Hindlimb muscle (tissue), 1 donor: ENCODE results near the gene RIC1. TPM values are rescaled to one million over a fixed set of nuclear protein-coding genes. Genes with fewer than 3 reads are reported as not detected.
"Not testable (repeated sequence)": the region's sequence is repeated elsewhere in the genome, so short reads cannot be mapped to it uniquely, and the experiment has no call there.

Experiments used
- DNase-seq: peaks from one replicate; pipeline ENCODE4 v3.0.0-alpha.2; 2013
- polyA plus RNA-seq: library from polyadenylated mRNA; unstranded; fragments of 120-200 nt; gene quantifications from one replicate; pipeline ENCODE4 v1.2.1, GENCODE V29; 2013; ENCODE audit not compliant: insufficient read length

The RIC1 gene, protein sequence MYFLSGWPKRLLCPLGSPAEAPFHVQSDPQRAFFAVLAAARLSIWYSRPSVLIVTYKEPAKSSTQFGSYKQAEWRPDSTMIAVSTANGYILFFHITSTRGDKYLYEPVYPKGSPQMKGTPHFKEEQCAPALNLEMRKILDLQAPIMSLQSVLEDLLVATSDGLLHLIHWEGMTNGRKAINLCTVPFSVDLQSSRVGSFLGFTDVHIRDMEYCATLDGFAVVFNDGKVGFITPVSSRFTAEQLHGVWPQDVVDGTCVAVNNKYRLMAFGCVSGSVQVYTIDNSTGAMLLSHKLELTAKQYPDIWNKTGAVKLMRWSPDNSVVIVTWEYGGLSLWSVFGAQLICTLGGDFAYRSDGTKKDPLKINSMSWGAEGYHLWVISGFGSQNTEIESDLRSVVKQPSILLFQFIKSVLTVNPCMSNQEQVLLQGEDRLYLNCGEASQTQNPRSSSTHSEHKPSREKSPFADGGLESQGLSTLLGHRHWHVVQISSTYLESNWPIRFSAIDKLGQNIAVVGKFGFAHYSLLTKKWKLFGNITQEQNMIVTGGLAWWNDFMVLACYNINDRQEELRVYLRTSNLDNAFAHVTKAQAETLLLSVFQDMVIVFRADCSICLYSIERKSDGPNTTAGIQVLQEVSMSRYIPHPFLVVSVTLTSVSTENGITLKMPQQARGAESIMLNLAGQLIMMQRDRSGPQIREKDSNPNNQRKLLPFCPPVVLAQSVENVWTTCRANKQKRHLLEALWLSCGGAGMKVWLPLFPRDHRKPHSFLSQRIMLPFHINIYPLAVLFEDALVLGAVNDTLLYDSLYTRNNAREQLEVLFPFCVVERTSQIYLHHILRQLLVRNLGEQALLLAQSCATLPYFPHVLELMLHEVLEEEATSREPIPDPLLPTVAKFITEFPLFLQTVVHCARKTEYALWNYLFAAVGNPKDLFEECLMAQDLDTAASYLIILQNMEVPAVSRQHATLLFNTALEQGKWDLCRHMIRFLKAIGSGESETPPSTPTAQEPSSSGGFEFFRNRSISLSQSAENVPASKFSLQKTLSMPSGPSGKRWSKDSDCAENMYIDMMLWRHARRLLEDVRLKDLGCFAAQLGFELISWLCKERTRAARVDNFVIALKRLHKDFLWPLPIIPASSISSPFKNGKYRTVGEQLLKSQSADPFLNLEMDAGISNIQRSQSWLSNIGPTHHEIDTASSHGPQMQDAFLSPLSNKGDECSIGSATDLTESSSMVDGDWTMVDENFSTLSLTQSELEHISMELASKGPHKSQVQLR (N-terminal part only)
- 15.2 TPM for polyA plus RNA-seq

DNA sequence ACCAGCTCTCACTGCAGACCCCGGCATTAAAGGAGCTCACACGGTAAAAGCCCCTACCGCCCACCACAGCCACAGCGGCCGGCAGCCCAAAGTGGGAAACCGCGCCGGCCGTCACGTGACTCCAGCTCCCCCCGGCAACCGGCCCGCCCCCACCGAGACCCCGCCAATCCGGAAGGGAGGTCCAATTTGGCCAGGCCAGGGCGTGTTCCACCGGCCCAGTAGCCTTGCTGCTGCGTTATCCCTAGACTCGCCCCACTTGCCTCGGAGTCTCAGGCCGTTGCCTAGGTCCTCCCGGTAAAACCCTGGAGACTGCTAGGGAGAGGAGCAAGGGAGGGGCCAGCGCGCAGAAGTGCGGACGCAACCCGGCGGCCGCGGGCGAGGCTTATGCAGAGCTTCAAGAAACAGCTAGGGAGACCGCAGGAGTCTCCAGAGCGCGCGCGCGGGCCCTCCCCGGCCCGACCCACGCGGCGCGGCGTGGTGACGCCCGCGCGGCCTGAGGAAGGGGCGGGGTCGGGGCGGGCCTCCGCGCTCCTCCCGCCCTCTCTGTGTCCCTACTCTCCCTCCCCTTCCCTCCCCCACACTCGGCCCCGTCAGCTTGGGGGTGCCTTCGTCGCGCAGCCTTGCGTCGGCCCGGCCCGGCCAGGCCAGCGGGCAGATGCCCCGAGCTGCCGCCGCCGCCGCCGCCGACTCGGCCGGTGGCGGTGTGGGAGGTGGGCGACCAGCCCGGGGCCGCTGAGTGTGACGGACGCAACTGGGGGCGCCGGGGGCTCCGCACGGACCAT, at the start of gene RIC1:
TSS of gene RIC1 (plus strand) at position 578 of the 782 bp plus-strand sequence. CDS start at position 781, 203 bp downstream.
- peak; percentile 96 for DNase-seq

DNA sequence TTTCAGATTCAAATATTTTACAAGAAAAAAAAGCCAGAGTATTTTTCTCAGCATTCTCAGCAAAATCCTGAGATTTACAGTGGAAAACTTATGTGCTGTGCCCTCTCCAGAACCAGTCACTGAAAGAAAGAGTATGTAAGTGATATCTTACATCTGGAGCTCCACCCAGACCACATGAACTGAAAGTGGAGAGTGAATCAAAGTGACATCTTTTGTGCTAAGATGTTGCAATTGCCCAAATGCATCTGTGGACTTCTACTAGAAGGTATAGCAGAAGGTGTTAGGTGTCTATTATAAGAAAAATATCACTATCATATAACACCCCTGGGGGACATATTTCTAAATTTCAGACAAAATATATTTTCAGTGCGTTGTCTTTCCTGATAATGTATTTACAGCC, 49.0 kb upstream of the RIC1 start:
- no peak for DNase-seq

DNA sequence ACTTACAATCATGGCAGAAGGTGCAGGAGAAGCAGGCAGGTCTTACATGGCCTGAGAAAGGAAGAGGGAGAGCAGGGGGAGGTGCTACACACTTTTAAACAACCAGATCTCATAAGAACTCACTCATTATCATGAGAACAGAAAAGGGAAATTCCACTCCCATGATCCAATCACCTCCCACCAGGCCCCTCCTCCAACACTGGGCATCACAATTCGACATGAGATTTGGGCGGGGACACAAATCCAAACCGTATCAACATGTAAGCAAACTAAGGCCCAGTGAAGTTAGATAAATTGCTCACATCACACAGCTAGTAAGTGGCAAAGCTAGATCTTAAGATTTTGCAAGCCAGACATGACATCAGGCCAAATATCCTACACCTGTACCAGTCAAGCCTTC, 48.3 kb upstream of the RIC1 start:
- DNase-seq: no peak

DNA sequence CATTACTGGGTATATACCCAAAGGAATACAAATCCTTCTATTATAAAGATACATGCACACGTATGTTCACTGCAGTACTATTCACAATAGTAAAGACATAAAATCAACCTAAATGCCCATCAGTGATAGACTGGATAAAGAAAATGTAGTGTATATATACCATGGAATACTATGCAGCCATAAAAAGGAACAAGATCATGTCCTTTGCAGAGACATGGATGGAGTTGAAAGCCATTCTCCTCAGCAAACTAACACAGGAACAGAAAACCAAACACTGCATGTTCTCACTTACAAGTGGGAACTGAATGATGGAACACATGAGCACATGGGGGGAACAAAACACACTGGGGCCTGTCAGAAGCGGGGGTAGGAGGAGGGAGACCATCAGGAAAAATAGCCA, 47.2 kb upstream of the RIC1 start:
- DNase-seq: not testable (repeated sequence)

DNA sequence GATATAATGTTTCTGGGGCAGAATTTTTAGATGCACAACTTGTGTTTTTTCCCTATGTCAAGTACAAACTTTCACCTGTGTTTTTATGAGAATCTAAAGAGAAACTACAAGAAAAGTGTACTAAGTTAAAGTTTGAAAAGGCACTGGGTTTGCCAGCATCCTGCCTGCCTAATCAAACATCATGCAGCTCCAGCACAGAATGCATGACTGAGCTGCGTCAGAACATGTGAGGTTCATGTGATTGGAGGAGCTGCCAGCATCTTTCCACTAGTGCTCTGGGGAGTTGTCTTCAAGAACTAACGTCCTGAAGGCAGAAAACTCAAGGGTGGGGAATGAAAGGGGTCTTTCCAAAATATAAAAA, 46.1 kb upstream of the RIC1 start:
- peak; percentile 30 for DNase-seq

DNA sequence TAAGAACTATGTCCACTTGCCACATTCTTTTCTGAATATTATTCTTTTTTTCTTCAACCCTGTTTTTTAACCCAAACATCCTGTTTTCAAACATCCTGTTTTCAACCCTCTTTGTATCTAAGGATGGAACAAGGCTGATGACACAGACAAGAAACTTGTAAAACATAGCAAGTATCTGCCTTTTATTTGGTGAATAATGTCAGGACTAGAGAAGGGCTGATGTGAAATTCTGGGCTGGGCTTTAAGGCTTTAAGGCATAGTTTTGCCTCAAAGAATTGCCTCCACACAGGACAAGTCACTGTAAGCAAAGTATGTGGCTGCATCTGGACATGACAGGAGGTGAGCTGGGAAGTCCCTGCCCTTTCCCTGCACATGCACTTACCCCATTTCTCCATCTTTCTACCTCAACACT, 42.5 kb upstream of the RIC1 start:
- DNase-seq: no peak

DNA sequence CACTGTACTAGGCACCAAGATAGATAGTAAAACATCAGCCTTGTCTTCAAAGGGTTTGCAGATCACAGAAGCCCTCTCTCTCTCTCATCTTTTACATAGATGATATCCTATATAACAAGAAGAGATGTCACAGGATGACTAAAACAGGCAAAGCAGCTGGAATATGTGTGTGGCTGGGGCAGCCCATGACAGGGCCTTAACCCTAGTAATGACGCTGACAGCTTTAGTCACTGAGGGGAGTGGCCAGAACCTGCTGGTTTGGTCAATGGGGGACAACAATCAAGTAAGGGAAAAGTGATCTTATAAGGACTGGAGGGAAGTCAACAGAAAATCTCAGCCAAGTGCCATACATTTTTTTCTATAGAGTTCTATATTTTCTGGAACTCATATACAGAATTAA, 41.9 kb upstream of the RIC1 start:
- DNase-seq: no peak

DNA sequence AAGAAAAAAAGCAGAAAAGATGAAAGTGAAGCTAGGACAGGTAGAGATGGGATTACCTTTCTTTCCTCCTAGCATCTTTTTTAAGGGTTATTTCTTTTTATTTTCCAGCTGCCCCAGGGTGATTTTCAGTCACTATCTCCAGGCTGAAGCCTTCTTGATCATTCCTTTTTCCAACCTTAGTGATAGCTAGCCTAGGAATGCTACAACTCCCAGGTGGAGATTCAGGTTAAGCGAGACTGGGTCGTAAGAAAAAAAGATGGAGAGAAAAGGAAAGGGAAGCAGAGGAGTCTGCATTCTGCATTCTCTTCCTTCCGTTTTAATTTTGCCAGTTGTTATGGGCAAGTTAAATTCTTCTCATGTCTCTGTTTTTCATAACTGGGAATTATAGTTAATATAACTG, 36.7 kb upstream of the RIC1 start:
- DNase-seq: no peak

DNA sequence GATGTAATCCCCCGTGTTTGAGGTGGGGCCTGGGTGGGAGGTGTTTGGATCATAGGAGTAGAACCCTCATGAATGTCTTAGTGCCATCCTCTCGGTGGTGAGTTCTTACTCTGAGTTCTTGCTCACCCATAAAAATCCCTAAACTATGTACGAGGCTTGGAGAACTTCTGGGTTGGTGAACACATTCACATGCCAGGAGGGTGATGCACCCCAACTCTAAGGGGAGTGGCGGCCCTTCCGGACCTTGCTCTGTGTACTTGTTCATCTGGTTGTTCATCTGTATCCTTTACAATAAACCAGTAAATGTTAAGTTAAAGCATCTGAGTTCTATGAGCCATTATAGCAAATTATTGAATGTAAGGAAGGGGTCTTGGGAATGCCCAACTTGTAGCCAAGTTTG, 36.0 kb upstream of the RIC1 start:
- DNase-seq: no peak

DNA sequence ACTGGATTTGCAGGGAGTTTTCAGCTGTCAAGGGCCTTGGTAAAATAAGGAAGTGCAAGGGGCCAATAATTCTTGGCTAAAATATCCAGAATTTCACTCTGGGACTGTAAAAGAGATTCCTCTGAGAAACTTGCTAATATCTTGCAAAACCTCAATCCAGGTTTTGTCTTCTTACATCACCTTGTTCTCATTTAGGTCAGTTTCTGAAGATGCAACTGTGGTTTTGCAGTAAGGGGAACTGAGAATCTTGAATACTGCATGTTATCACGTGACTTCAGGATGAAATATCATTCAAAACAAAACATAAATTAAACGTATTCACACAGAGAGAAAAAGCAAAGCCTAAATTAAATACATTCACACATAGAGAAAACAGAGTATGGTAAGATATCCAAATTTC, 35.0 kb upstream of the RIC1 start:
- no peak for DNase-seq

DNA sequence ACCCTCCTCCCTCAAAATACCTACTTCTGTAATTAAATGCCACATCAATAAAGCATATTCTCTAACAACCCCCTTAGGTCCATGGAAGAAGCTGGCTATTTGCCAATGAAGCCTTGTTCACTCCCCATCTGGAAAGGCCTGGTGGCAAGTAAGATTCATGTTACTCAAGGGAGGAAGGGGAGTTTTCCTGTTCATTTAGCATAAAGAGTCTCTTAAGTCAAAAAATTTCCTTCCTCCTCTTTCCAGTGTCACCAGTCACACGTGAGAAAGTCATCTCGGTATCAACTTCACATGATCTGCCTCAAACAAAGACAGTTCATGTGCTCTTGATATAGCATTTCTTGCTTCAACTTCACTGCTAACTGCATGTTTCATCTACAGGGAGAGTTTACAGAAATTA, 32.7 kb upstream of the RIC1 start:
- no peak for DNase-seq

DNA sequence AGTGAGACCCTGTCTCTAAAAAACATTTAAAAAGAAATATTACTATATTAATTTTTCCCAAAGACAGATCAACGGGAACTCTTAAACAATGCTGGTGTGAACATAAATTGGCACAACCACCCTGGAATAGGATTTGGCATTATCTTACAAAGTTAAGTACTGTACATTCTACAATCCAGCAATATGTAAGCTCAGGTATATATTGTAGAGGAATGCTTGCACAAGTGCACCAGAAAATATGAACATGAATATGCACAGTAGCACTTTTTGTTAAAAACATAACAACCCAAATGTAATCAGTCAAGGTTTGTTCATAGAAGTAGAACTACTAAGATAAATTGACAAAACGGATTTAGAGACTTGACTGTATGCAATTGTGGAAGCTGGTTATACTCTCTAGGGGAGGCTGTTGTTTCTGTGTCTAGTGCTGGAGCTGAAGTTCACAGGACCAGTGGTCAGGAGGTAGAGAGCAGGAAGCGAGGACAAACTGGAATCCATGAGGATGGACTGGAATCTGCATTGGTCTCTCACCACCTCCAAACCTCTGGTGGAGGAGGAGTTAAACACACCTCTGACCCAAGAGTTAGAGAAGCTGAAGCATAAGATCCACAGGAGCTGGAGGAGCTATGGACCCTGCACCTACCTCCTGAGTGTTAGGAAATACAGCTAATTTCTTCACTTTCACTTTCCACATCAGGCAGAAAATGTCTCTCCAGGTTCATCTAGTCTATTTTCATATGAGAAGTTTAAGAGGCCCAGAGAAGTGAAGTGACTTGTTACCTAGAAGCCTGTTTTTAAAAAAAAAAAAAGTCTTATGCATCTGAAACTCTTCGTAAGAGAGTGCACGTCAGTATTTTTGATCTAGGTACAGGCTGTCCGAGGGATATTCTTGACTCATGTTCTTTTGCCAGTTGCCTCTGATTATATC, 20.3 kb upstream of the RIC1 start:
- no peak for DNase-seq

DNA sequence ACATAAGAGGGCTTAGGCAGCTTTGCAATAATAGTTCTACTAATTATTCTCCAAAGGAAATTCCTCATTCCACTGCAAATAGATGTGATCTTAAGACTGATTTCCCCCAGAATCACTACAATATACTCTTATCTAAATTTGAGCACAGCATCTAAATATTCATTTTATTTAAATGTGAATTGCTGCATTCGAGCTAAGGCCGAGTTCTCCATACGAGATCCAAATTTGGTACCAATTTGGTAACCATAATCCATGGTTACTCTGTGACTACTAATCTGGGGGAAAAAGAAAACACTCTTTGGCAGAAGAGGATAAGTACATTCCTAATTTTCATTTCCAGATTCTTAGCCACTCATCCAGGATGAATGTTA, 19.7 kb upstream of the RIC1 start:
- no peak for DNase-seq

DNA sequence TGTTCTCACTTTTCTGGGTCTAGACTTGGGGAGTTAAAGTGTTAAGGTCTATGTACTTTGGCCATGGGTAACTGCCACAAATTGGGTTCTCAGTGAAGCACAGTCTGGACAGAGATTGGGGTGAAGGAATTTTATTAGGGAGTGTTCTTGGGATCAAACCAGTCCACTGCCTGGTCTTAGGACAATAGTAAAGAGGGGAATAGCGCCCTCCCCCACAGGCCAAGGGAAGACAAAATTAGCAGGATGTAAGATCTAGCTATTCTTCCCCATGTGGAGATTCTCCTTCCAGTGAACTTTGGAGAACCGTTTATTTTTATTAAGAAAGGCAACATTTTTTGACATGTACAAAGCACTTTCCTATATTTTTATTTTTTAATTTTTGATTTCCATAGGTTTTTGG, 18.4 kb upstream of the RIC1 start:
- no peak for DNase-seq

DNA sequence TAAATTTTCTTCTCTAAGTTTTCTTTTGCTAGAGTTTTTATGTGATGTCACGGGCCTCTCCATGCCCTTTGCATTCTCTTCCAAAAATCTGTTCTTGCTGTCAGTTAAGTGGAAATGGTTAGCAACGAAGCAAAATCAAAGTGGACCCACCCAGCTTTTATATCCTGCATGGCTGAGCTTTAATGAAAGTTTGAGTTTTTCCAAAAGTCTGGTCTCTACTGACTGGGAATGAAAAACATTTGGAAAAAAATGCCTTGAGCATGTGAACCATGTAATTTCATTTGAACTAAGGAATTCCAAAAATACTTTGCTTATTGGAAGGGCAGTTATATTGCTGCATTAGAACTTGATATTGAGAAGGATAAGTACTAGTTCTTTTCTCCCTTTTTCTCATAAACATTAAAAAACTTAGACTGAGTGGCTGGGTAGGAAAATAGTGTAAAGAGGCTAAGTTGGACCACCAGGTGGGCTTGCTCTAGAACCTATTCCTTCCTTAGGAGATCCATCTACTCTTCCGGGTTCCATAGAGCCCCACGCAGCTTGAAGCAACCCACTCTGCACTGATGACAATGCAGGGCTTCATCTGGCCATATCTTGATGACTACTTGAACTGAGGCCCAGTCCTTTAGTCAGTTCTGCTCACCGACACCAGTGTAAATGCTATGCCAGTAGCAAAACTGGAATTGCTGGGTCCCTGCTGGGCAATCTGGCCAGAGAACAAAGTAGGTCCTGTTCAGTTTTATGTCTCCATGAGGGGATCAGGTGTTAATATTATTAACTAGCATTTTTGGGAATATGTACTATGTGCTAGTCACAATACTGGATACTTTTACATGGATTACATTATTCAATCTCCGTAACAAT, 17.4 kb upstream of the RIC1 start:
- no peak for DNase-seq

DNA sequence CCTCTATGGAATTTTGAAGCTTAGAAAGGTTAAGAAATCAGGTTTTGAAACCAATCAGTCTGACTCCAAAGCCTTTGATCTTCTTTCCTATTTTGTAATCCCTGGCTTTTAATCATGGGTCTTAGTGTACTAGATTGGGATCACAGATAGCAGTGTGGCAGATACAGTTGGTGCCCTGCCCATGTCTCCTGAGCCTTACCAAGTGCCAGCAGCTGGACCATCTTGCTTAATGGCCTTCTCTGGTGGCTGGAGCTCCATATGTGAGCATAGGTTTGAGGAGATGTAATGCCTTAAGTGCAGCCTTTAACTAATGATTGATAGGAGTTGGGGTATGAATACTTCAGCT, 16.7 kb upstream of the RIC1 start:
- DNase-seq: no peak

DNA sequence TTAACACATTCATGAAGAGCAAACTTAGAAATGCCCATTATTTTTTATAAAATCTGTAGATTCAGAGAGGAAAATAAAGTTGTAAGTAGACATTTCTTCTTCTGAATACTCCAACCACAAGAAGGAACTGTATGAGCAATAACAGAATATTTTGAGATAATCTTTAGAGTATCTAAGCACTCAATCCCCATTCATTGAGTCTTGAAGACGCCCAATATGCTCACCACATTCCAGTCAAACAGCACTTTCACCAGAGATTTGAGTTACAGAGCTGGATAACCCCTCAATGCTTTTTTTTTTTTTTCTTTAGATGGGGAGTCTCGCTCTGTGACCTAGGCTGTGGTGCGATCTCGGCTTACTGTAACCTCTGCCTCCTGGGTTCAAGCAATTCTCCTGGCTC, 14.7 kb upstream of the RIC1 start:
- DNase-seq: no peak

DNA sequence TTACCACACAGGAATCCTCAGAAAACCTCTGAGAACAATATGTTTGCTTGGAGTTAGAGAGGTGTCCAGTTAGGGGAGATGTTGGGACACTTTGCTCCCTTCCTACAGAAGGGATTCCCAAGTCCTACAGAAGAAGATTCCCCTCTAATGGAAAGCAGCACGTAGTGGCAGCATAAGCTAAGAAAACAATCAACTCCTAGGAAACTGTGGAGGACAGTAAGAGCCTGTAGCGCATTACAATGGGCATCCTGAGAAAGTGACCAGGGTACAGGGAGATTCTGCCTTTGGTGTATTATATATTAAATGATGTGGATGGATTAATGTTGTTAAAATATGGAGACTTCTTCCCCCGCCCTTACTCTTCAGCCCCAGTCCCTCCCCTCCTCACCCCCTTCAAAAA, 13.9 kb upstream of the RIC1 start:
- DNase-seq: no peak

DNA sequence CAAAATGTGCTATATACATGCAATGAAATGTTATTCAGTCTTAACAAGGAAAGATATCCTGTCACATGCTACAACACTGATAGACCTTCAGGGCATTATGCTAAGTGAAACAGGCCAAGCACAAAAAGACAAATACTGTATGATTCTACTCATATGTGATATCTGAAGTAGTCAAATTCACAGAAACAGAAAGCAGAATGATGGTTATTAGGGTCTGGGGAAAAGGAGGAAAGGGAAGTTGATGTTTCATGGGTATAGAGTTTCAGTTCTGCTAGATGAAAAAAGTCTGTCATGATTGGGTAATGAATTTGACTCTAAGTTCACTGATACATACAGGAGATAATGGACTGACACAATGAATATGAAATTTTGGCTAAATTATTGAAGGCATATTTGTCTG, 11.2 kb upstream of the RIC1 start:
- DNase-seq: no peak

DNA sequence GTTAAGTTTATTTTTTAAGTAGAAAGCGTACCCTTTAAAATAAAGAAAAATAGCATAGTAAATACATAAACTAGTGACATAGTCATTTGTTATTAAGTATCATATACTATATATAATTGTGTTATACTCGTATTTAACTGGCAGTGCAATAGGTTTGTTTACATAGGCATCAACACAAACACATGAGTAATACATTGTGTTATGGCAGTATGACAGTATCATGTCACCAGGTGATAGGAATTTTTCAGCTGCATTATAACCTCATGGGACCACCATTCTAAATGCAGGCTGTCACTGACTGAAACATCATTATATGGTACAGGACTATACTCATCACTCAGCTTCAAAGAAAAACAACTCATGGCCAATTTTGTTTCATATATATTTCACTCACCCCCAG, 8.4 kb upstream of the RIC1 start:
- DNase-seq: no peak
